Breast epithelium (tissue), 3 donors: ENCODE measurements around the gene ZAR1.
"Not testable (repeated sequence)": the region's sequence is repeated elsewhere in the genome, so short reads cannot be mapped to it uniquely, and the experiment has no call there.

Experiments used
- POLR2A ChIP-seq: fragments of 450-650 bp; IDR thresholded peaks from one replicate; pipeline ENCODE4 v1.6.1; 2016; ENCODE audit warnings: antibody characterized with exemption, mild to moderate bottlenecking, moderate library complexity
- POLR2AphosphoS5 ChIP-seq, 3 donors: sonication (generic); formaldehyde crosslinking; IDR thresholded peaks; one replicate each; pipeline ENCODE4 v1.6.1; 2017; ENCODE audit warnings: antibody characterized with exemption in 3 of 3

GRCh38 chr4:48451656-48452055, 38.4 kb upstream of the ZAR1 start:
- not testable (repeated sequence) for TF ChIP-seq POLR2A; POLR2AphosphoS5 (IDR thresholded peaks at IDR 0.05)
